ENCODE results near the gene FRYL.

GRCh38 chr4:48766131-48766792 lies 13.8 kb downstream of the FRYL start:
- no peak for TF ChIP-seq CTCF (conservative IDR thresholded peaks at IDR 0.05)
- no peak for TF ChIP-seq ZFX (IDR thresholded peaks at IDR 0.05)
